ENCODE data around the gene FAM25G. TPM values are rescaled to one million over a fixed set of nuclear protein-coding genes. Genes with fewer than 3 reads are reported as not detected.

FAM25G gene
- total RNA-seq, 1 experiment from 2014 or later = not detected

GRCh38 chr10:47451998-47452494, 39.5 kb downstream of the FAM25G start:
- CTCF ChIA-PET = no interaction called here
- no peak for DNase-seq (ENCODE audit: low spot score)

GRCh38 chr10:47451273-47451997, 40.1 kb downstream of the FAM25G start:
- DNase-seq (ENCODE audit: low spot score) = no peak
- H3K36me3 ChIP-seq (ENCODE audit: insufficient read depth, low read length, poor library complexity, severe bottlenecking) = no peaks in the 10 kb centered on the region
- H3K4me1 ChIP-seq (ENCODE audit: insufficient read depth, low read length, poor library complexity, severe bottlenecking) = no peaks in the 10 kb centered on the region
- TF ChIP-seq EZH2 (IDR thresholded peaks at IDR 0.05; ENCODE audit: borderline replicate concordance, low read depth, low read length, poor library complexity, severe bottlenecking) (no peak), CTCF (conservative IDR thresholded peaks at IDR 0.05; ENCODE audit: low read depth, low read length) (no peak)
- ChIA-PET CTCF (no interaction called here), POLR2A (ENCODE audit: low non-redundant PET) (no interaction called here)
- BruUV-seq (replicated peaks) = no TSS peak
- no peaks in the 10 kb centered on the region for H3K27me3 ChIP-seq (replicated peaks; ENCODE audit: insufficient read depth, low read depth, low read length, poor library complexity)
- H3K4me3 ChIP-seq (ENCODE audit: low read depth, low read length, poor library complexity, severe bottlenecking) = no peak overlapping the region
- H3K9me3 ChIP-seq (ENCODE audit: low read depth, low read length, poor library complexity, severe bottlenecking) = no peaks in the 10 kb centered on the region
- intact Hi-C loops (cut with micrococcal nuclease; ENCODE audit: unreplicated experiment) = no loop called here
- no peak overlapping the region for H3K27ac ChIP-seq (ENCODE audit: low read depth, low read length, poor library complexity, severe bottlenecking)

More at GRCh38 chr10:47451998-47452494, 39.5 kb downstream of the FAM25G start:
- Histone ChIP-seq H3K27me3 (replicated peaks; ENCODE audit: insufficient read depth, low read depth, low read length, poor library complexity) (no peaks in the 10 kb centered on the region), H3K36me3 (ENCODE audit: insufficient read depth, low read length, poor library complexity, severe bottlenecking) (no peaks in the 10 kb centered on the region), H3K9me3 (ENCODE audit: low read depth, low read length, poor library complexity, severe bottlenecking) (no peaks in the 10 kb centered on the region), H3K27ac (ENCODE audit: low read depth, low read length, poor library complexity, severe bottlenecking) (no peak overlapping the region), H3K4me1 (ENCODE audit: insufficient read depth, low read length, poor library complexity, severe bottlenecking) (no peaks in the 10 kb centered on the region), H3K4me3 (ENCODE audit: low read depth, low read length, poor library complexity, severe bottlenecking) (no peak overlapping the region)
- intact Hi-C loops (cut with micrococcal nuclease; ENCODE audit: unreplicated experiment) = no loop called here
- TF ChIP-seq CTCF (conservative IDR thresholded peaks at IDR 0.05; ENCODE audit: low read depth, low read length) (no peak), EZH2 (IDR thresholded peaks at IDR 0.05; ENCODE audit: borderline replicate concordance, low read depth, low read length, poor library complexity, severe bottlenecking) (no peak)
- no TSS peak for BruUV-seq (replicated peaks)
- POLR2A ChIA-PET (ENCODE audit: low non-redundant PET) = no interaction called here

- H3K9me3 ChIP-seq (ENCODE audit: low read depth, low read length, poor library complexity, severe bottlenecking) = peaks cover 6% of the 10 kb centered on the region
- H3K4me1 ChIP-seq (ENCODE audit: insufficient read depth, low read length, poor library complexity, severe bottlenecking) = no peaks in the 10 kb centered on the region
- H3K27me3 ChIP-seq (replicated peaks; ENCODE audit: insufficient read depth, low read depth, low read length, poor library complexity) = no peaks in the 10 kb centered on the region
- no peak for DNase-seq (ENCODE audit: low spot score)
- ChIA-PET POLR2A (ENCODE audit: low non-redundant PET) (no interaction called here), CTCF (no interaction called here)
- BruUV-seq (replicated peaks) = no TSS peak
- TF ChIP-seq EZH2 (IDR thresholded peaks at IDR 0.05; ENCODE audit: borderline replicate concordance, low read depth, low read length, poor library complexity, severe bottlenecking) = no peak
- no peak for TF ChIP-seq CTCF (conservative IDR thresholded peaks at IDR 0.05; ENCODE audit: low read depth, low read length)
- H3K27ac ChIP-seq (ENCODE audit: low read depth, low read length, poor library complexity, severe bottlenecking) = no peak overlapping the region
- intact Hi-C loops (cut with micrococcal nuclease; ENCODE audit: unreplicated experiment) = no loop called here
- H3K36me3 ChIP-seq (ENCODE audit: insufficient read depth, low read length, poor library complexity, severe bottlenecking) = no peaks in the 10 kb centered on the region
- H3K4me3 ChIP-seq (ENCODE audit: low read depth, low read length, poor library complexity, severe bottlenecking) = no peak overlapping the region
Observed at GRCh38 chr10:47450442-47450841, 41.1 kb downstream of the FAM25G start.

Data from A673 (cell line).